OCI-LY1 (cell line): Measurements from ENCODE around the gene TTLL3.

Experiments used
- H2AFZ ChIP-seq: fragments of 200-600 bp; sonication (generic), shearing (Covaris generic); 2 replicates; pipeline ENCODE4 v1.6.0; 2014; ENCODE audit warnings: antibody characterized with exemption, mild to moderate bottlenecking, low read length
- H3F3A ChIP-seq: fragments of 200-600 bp; sonication (generic), shearing (Covaris generic); 2 replicates; pipeline ENCODE4 v1.6.0; 2014; ENCODE audit warnings: mild to moderate bottlenecking, antibody characterized with exemption, low read length, moderate library complexity; ENCODE audit not compliant: insufficient read depth
- H3K27ac ChIP-seq: fragments of 200-600 bp; sonication (generic); 2 replicates; pipeline ENCODE4 v1.5.1; 2014; ENCODE audit warnings: low read length, mixed run types, mild to moderate bottlenecking, low read depth; ENCODE audit not compliant: poor library complexity, severe bottlenecking
- H3K27me3 ChIP-seq: fragments of 200-600 bp; sonication (generic); 2 replicates; pipeline ENCODE4 v1.6.0; 2014; ENCODE audit warnings: antibody characterized with exemption, mild to moderate bottlenecking, low read length, moderate library complexity; ENCODE audit not compliant: insufficient read depth
- H3K36me3 ChIP-seq: fragments of 200-600 bp; sonication (generic); 2 replicates; pipeline ENCODE4 v1.6.1; 2014; ENCODE audit warnings: mild to moderate bottlenecking, antibody characterized with exemption, low read length, moderate library complexity, mixed read lengths; ENCODE audit not compliant: insufficient read depth
- H3K4me1 ChIP-seq: fragments of 200-600 bp; sonication (generic); 2 replicates; pipeline ENCODE4 v1.5.1; 2014; ENCODE audit warnings: mild to moderate bottlenecking, low read length, moderate library complexity; ENCODE audit not compliant: insufficient read depth, severe bottlenecking
- H3K4me2 ChIP-seq: fragments of 200-600 bp; sonication (generic), shearing (Covaris generic); 2 replicates; pipeline ENCODE4 v1.6.1; 2014; ENCODE audit warnings: low read length
- H3K4me3 ChIP-seq: fragments of 200-600 bp; sonication (generic); 2 replicates; pipeline ENCODE4 v1.5.1; 2014; ENCODE audit warnings: low read length, low read depth, mild to moderate bottlenecking, mixed read lengths; ENCODE audit not compliant: poor library complexity, severe bottlenecking
- H3K79me2 ChIP-seq: fragments of 200-600 bp; shearing (Covaris generic); 2 replicates; pipeline ENCODE4 v1.6.1; 2016; ENCODE audit warnings: mixed run types, low read length, mixed read lengths; ENCODE audit not compliant: insufficient read depth
- H3K9ac ChIP-seq: fragments of 200-600 bp; sonication (generic), shearing (Covaris generic); 2 replicates; pipeline ENCODE4 v1.6.1; 2014; ENCODE audit warnings: mild to moderate bottlenecking, low read length, mixed read lengths
- H3K9me2 ChIP-seq: fragments of 200-600 bp; sonication (generic), shearing (Covaris generic); 2 replicates; pipeline ENCODE4 v1.6.1; 2014; ENCODE audit warnings: low read depth, mild to moderate bottlenecking, low read length, mixed read lengths
- H3K9me3 ChIP-seq: fragments of 200-600 bp; shearing (Covaris generic); 2 replicates; pipeline ENCODE4 v1.6.1; 2014; ENCODE audit warnings: low read length, mixed read lengths
- H4K20me1 ChIP-seq: fragments of 200-600 bp; sonication (generic), shearing (Covaris generic); 2 replicates; pipeline ENCODE4 v1.6.0; 2016; ENCODE audit warnings: mild to moderate bottlenecking, low read length; ENCODE audit not compliant: insufficient read depth
- CTCF ChIP-seq: fragments of 200-600 bp; sonication (generic), shearing (Covaris generic); IDR thresholded peaks from 2 replicates; pipeline ENCODE4 v1.5.1; 2017; ENCODE audit warnings: mild to moderate bottlenecking, antibody characterized with exemption, low read length, moderate library complexity, mixed read lengths
- EZH2 ChIP-seq: fragments of 200-600 bp; sonication (generic), shearing (Covaris generic); IDR thresholded peaks from 2 replicates; pipeline ENCODE4 v1.8.0; 2017; ENCODE audit warnings: borderline replicate concordance, mixed run types, mild to moderate bottlenecking, antibody characterized with exemption, low read length, moderate library complexity, mixed read lengths

Gene TTLL3

GRCh38 chr3:9859530-9860025 lies 49.5 kb downstream of the TTLL3 start:
- Histone ChIP-seq H3K4me2 (no peak overlapping the region), H3F3A (no peaks in the 10 kb centered on the region), H3K27ac (no peak overlapping the region), H3K9ac (no peak overlapping the region), H3K9me2 (no peaks in the 10 kb centered on the region), H2AFZ (no peak overlapping the region), H3K27me3 (no peaks in the 10 kb centered on the region), H4K20me1 (no peaks in the 10 kb centered on the region), H3K79me2 (no peaks in the 10 kb centered on the region), H3K36me3 (no peaks in the 10 kb centered on the region), H3K9me3 (no peaks in the 10 kb centered on the region), H3K4me1 (no peaks in the 10 kb centered on the region), H3K4me3 (no peak overlapping the region)
- TF ChIP-seq EZH2 (no peak), CTCF (no peak)

GRCh38 chr3:9861201-9861600 lies 51.1 kb downstream of the TTLL3 start:
- H3K27ac ChIP-seq, result no peak overlapping the region
- no peak overlapping the region for H2AFZ ChIP-seq
- no peaks in the 10 kb centered on the region for H3K79me2 ChIP-seq
- H3F3A ChIP-seq, result no peaks in the 10 kb centered on the region
- no peaks in the 10 kb centered on the region for H3K9me2 ChIP-seq
- H3K9ac ChIP-seq, result no peak overlapping the region
- no peaks in the 10 kb centered on the region for H4K20me1 ChIP-seq
- TF ChIP-seq CTCF, result no peak
- no peak for TF ChIP-seq EZH2
- H3K4me2 ChIP-seq, result no peak overlapping the region
- no peak overlapping the region for H3K4me3 ChIP-seq
- H3K27me3 ChIP-seq, result no peaks in the 10 kb centered on the region
- H3K4me1 ChIP-seq, result no peaks in the 10 kb centered on the region
- no peaks in the 10 kb centered on the region for H3K9me3 ChIP-seq
- H3K36me3 ChIP-seq, result no peaks in the 10 kb centered on the region

- no peak overlapping the region for H3K27ac ChIP-seq
- H4K20me1 ChIP-seq, result no peaks in the 10 kb centered on the region
- H3K27me3 ChIP-seq, result no peaks in the 10 kb centered on the region
- H2AFZ ChIP-seq, result no peak overlapping the region
- no peaks in the 10 kb centered on the region for H3K9me3 ChIP-seq
- no peaks in the 10 kb centered on the region for H3K79me2 ChIP-seq
- H3K4me1 ChIP-seq, result no peaks in the 10 kb centered on the region
- no peak overlapping the region for H3K9ac ChIP-seq
- H3K4me2 ChIP-seq, result no peak overlapping the region
- H3K4me3 ChIP-seq, result no peak overlapping the region
- no peaks in the 10 kb centered on the region for H3F3A ChIP-seq
- no peaks in the 10 kb centered on the region for H3K9me2 ChIP-seq
- TF ChIP-seq EZH2, result no peak
- TF ChIP-seq CTCF, result no peak
- no peaks in the 10 kb centered on the region for H3K36me3 ChIP-seq
These were observed 51.6 kb downstream of the TTLL3 start for GRCh38 chr3:9861626-9862130.
